Sigmoid colon (tissue), 7 donors: Measurements from ENCODE around the gene GRPEL1. TPM values are rescaled to one million over a fixed set of nuclear protein-coding genes. Genes with fewer than 3 reads are reported as not detected.
A peak's percentile ranks its signal among the peaks of the same experiment; 100 is the strongest.

Source experiments
- DNase-seq: peaks from one replicate; pipeline ENCODE4 v3.0.0-alpha.2; 2019
- H3K27ac ChIP-seq, 4 donors: fragments of 200-600 bp; sonication (generic); one replicate each; pipeline ENCODE4 v1.5.1; 2016 to 2019; ENCODE audit warnings: mild to moderate bottlenecking in 1 of 4
- H3K27me3 ChIP-seq, 3 donors: fragments of 200-600 bp; sonication (generic); one replicate each; pipeline ENCODE4 v1.5.1; 2019; ENCODE audit warnings: mild to moderate bottlenecking in 1 of 3
- H3K36me3 ChIP-seq, 4 donors: fragments of 200-600 bp; sonication (generic); one replicate each; pipeline ENCODE4 v1.5.1; 2016 to 2019
- H3K4me1 ChIP-seq, 4 donors: fragments of 200-600 bp; sonication (generic); one replicate each; pipeline ENCODE4 v1.5.1; 2017 to 2019
- H3K4me3 ChIP-seq, 4 donors: fragments of 200-600 bp; sonication (generic); one replicate each; pipeline ENCODE4 v1.5.1; 2017 to 2019; ENCODE audit warnings: mild to moderate bottlenecking in 2 of 4, moderate library complexity in 1 of 4
- H3K9me3 ChIP-seq, 4 donors: fragments of 200-600 bp in 3 of 4; sonication (generic) in 3 of 4; one replicate each; pipeline versions ENCODE4 v1.5.1 to v1.6.1; 2013 to 2019
- CTCF ChIP-seq, 4 experiments: fragments of 450-650 bp in 3 of 4; fragments of 200-600 bp in 1 of 4; IDR thresholded peaks; one replicate each; pipeline ENCODE4 v1.5.1; 2016 to 2019; ENCODE audit warnings: antibody characterized with exemption in 4 of 4, mild to moderate bottlenecking in 3 of 4, moderate library complexity in 2 of 4
- EP300 ChIP-seq, 4 donors: sonication (generic); formaldehyde crosslinking; IDR thresholded peaks; one replicate each; pipeline ENCODE4 v1.6.1; 2017; ENCODE audit warnings: antibody characterized with exemption in 4 of 4
- POLR2A ChIP-seq, 2 donors: fragments of 450-650 bp; IDR thresholded peaks; one replicate each; pipeline ENCODE4 v1.6.1; 2016; ENCODE audit warnings: antibody characterized with exemption in 2 of 2, mild to moderate bottlenecking in 2 of 2, moderate library complexity in 2 of 2
- POLR2AphosphoS5 ChIP-seq, 4 donors: sonication (generic); formaldehyde crosslinking; IDR thresholded peaks; one replicate each; pipeline ENCODE4 v1.6.1; 2017; ENCODE audit warnings: antibody characterized with exemption in 4 of 4
- WGBS, 2 donors: extraction: QIAGEN DNeasy Blood & Tissue Kit; methylation state at CpG; one replicate each; pipeline ENCODE4 v1.1.7; 2013; 5-methylcytosine and 5-hydroxymethylcytosine counted together
- intact Hi-C: fragments of 100-400 bp; cut with DNase I; formaldehyde crosslinking; loops from one replicate; pipeline ENCODE4 v1.15.1; 2023
- polyA plus RNA-seq, 3 donors: library from polyadenylated mRNA; stranded (reverse); fragments of 200-250 nt; gene quantifications; one replicate each; pipeline ENCODE4 v1.2.3, GENCODE V29; 2013
- total RNA-seq, 4 donors: library from RNA; depleted of rRNA; stranded (reverse); fragments of >200 nt; gene quantifications; one replicate each; pipeline ENCODE4 v1.1.0, GENCODE V29; 2016
- donor health status: healthy with polysubstance abuse.
- donor health status: Bipolar disorder and iron deficiency.
- donor health status: healthy.

GRPEL1 gene
- total and polyA plus RNA-seq, 7 donors: 7.5 to 34.7 (median 23.2) TPM

- no peak for TF ChIP-seq POLR2A (IDR thresholded peaks at IDR 0.05)
- no peak for TF ChIP-seq EP300 (IDR thresholded peaks at IDR 0.05)
- TF ChIP-seq POLR2AphosphoS5 (IDR thresholded peaks at IDR 0.05): no peak
- no peak for TF ChIP-seq CTCF (IDR thresholded peaks at IDR 0.05)
- no peak for DNase-seq
- Histone ChIP-seq H3K27ac (no peak overlapping the region), H3K36me3 (peaks cover 25 to 61% (median 43%) of the 10 kb centered on the region in 4 donors), H3K4me3 (no peak overlapping the region), H3K4me1 (peaks cover 0 to 21% (median 19%) of the 10 kb centered on the region in 4 donors), H3K9me3 (no peaks in the 10 kb centered on the region), H3K27me3 (no peaks in the 10 kb centered on the region)
- 91 to 96% methylated on average over 4 of the region's 4 CpGs for WGBS, 2 donors
- intact Hi-C loops: loop anchor here (10.0 kb wide), 1 partner anchor 418 kb away; the partner anchor contains the start of gene MRFAP1
These were observed 5.0 kb downstream of the GRPEL1 start for GRCh38 chr4:7062816-7063215.

- 91 to 95% methylated on average over 6 of the region's 6 CpGs for WGBS, 2 donors
- intact Hi-C loops: loop anchor here (10.0 kb wide), 1 partner anchor 417 kb away; the partner anchor contains the start of gene MRFAP1
These were observed 6.0 kb downstream of the GRPEL1 start for GRCh38 chr4:7061815-7062214.

GRCh38 chr4:7060346-7061150, 7.3 kb downstream of the GRPEL1 start:
- intact Hi-C loops: loop anchor here (10.0 kb wide), 1 partner anchor 416 kb away; the partner anchor contains the start of gene MRFAP1
- no peak overlapping the region for H3K27ac ChIP-seq
- H3K27me3 ChIP-seq: no peaks in the 10 kb centered on the region
- DNase-seq: peak; percentile 58
- WGBS, 2 donors: 90 to 91% methylated on average over 20 of the region's 20 CpGs
- no peak overlapping the region for H3K4me3 ChIP-seq
- peaks cover 31 to 79% (median 55%) of the 10 kb centered on the region in 4 donors for H3K36me3 ChIP-seq
- no peaks in the 10 kb centered on the region for H3K9me3 ChIP-seq
- peaks cover 0 to 2% (median under 1%) of the 10 kb centered on the region in 4 donors for H3K4me1 ChIP-seq
- TF ChIP-seq POLR2AphosphoS5 (IDR thresholded peaks at IDR 0.05) (no peak), CTCF (IDR thresholded peaks at IDR 0.05) (no peak), POLR2A (IDR thresholded peaks at IDR 0.05) (no peak), EP300 (IDR thresholded peaks at IDR 0.05) (no peak)

More at GRCh38 chr4:7061815-7062214, 6.0 kb downstream of the GRPEL1 start:
- no peak overlapping the region for H3K27ac ChIP-seq
- no peaks in the 10 kb centered on the region for H3K27me3 ChIP-seq
- no peak for TF ChIP-seq EP300 (IDR thresholded peaks at IDR 0.05)
- no peak for TF ChIP-seq POLR2A (IDR thresholded peaks at IDR 0.05)
- peaks cover 25 to 66% (median 43%) of the 10 kb centered on the region in 4 donors for H3K36me3 ChIP-seq
- peaks cover 0 to 15% (median 14%) of the 10 kb centered on the region in 4 donors for H3K4me1 ChIP-seq
- DNase-seq: peak; percentile 28
- H3K4me3 ChIP-seq: no peak overlapping the region
- H3K9me3 ChIP-seq: no peaks in the 10 kb centered on the region

GRCh38 chr4:7059662-7060061, 8.2 kb downstream of the GRPEL1 start:
- Histone ChIP-seq H3K27me3 (no peaks in the 10 kb centered on the region), H3K4me3 (no peak overlapping the region), H3K4me1 (no peaks in the 10 kb centered on the region), H3K27ac (no peak overlapping the region), H3K36me3 (peaks cover 37 to 83% (median 62%) of the 10 kb centered on the region in 4 donors), H3K9me3 (no peaks in the 10 kb centered on the region)
- 82 to 88% methylated on average over 11 of the region's 11 CpGs for WGBS, 2 donors
- peak; percentile 32 for DNase-seq
- no peak for TF ChIP-seq CTCF (IDR thresholded peaks at IDR 0.05)
- intact Hi-C loops: loop anchor here (10.0 kb wide), 1 partner anchor 415 kb away; the partner anchor contains the start of gene MRFAP1

DNA sequence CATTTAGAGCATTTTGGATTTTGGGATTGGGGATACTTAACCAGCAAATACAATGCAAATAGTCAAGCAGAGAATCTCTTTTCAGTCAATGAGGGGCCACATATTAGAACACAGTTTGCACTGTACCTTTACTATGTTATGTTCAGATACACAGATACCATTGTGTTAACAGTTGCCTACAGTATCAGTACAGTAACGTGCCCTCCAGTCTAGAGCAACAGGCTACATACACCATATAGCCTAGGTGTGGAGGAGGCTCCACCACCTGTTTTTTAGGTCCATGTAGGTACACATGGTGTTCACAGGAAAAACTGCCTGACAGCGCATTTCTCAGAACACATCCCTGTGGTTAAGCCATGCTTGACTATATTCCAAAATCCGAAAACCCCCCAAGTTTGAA, 9.1 kb downstream of the GRPEL1 start:
- no peaks in the 10 kb centered on the region for H3K27me3 ChIP-seq
- no peak overlapping the region for H3K27ac ChIP-seq
- intact Hi-C loops: no loop called here
- TF ChIP-seq EP300 (IDR thresholded peaks at IDR 0.05): no peak
- no peak for TF ChIP-seq POLR2AphosphoS5 (IDR thresholded peaks at IDR 0.05)
- TF ChIP-seq CTCF (IDR thresholded peaks at IDR 0.05): no peak
- TF ChIP-seq POLR2A (IDR thresholded peaks at IDR 0.05): no peak
- H3K9me3 ChIP-seq: no peaks in the 10 kb centered on the region
- peaks cover 0 to 3% (median under 1%) of the 10 kb centered on the region in 4 donors for H3K4me1 ChIP-seq
- 91 to 94% methylated on average over 3 of the region's 3 CpGs for WGBS, 2 donors
- peak; percentile 18 for DNase-seq
- H3K36me3 ChIP-seq: peaks cover 42 to 84% (median 68%) of the 10 kb centered on the region in 4 donors
- H3K4me3 ChIP-seq: no peak overlapping the region
